GM18867 (cell line): Measurements from ENCODE around the gene IQCF6.
A peak's percentile ranks its signal among the peaks of the same experiment; 100 is the strongest.
"Not testable (repeated sequence)": the region's sequence is repeated elsewhere in the genome, so short reads cannot be mapped to it uniquely, and the experiment has no call there.

ENCODE experiments used
- ATAC-seq: cut with Tn5 transposase; IDR thresholded peaks from one replicate; pipeline ENCODE4 v1.9.1; 2021; ENCODE audit warnings: mild to moderate bottlenecking, moderate library complexity; ENCODE audit not compliant: unreplicated experiment

The IQCF6 gene

DNA sequence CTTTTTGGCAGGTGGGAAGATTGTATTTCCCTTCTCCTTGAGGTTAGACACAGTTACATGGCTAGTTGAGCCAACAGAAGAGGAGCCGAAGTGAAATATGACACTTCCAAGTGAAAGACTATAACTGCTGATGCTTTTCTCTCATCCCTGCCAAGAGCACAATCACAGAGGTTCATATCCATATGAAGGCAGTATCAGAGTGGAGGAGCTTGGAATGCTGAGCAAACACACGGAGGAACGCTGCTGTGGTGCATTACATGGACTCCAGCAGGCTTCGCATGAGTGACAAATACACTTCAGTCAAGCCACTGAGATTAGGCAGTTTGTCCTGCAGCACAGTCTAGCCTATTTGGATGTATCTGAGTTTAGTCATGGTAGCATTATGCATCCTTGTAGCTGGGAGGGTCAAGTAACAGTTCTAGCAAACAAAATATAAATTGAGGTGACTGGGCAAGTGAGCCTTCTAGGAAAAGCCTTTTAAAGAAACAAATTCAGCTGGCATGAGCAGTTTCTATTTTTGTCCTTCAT, 5.4 kb downstream of the IQCF6 start:
- no peak for ATAC-seq

DNA sequence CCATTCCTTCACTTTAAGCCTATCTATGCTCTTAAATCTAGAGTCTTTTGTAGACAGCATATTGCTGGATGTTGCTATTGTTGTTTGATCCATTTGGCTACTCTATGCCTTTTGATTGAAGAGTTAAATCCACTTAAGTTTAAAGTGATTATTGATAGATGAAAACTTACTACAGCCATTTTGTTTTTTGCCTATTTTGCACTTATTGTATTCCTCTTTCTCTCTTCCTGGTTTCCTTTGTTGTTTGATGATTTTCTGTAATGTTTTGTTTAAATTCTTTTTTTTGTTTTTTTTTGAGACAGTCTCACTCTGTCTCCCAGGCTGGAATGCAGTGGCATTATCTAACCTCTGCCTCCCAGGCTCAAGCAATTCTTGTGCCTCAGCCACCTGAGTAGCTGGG, 19.8 kb downstream of the IQCF6 start:
- ATAC-seq: no peak

DNA sequence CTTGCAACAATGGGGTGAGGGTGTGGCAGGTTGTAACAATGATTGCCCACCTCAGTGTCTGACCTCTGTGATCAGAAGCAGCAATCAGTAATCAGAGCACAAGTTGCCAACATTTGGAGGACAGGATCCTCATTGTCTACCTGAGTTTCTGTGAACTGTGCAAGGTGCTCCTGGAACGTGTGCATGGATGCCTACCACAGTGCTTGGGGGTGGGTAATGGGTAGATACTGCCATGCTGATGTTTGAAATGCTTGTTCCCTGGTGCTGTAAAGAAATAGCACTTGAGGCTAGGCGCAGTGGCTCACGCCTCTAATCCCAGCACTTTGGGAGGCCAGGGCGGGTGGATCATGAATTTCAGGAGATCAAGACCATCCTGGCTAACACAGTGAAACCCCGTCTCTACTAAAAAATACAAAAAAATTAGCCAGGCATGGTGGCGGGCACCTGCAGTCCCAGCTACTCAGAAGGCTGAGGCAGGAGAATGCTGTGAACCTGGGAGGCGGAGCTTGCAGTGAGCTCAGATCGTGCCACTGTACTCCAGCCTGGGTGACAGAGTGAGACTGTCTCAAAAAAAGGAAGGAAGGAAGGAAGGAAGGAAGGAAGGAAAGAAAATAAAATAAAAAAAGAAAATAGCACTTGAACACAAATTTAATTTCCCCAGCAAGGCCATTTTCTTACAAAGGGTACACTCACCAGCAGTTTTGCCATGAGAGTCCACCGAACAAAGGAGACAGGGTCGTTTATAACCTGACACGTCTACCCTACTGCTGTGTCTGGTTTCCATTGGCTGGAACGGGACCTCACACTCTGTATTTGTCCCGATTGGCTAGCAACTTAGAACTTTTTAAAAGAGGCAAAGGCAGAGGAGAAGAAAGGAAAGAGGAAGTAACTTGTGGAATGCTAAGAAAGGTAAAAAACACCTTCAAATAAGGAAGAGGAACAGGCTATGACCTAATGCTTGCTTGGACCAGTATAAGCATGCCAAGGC, 25.0 kb downstream of the IQCF6 start:
- ATAC-seq: not testable (repeated sequence)

DNA sequence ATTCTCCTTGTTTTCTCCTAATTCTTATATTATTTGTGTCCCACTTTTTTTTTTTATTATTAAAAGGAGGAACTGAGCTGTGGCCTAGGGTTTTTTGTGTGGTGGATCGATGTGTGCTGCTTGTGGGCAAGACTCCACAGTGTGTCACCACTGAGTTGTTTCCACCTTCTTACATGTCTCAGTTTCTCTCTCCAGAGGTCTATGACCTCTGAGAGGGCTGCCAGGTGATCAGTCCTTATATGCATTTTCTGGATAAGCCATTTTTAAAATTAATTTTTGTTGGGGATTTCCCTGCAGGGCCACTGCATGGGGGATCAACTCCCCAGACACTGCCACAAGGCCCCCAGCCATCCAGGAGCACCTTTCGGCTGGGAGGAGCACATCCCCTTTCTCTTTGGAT, 27.8 kb downstream of the IQCF6 start:
- ATAC-seq: peak; percentile 57

DNA sequence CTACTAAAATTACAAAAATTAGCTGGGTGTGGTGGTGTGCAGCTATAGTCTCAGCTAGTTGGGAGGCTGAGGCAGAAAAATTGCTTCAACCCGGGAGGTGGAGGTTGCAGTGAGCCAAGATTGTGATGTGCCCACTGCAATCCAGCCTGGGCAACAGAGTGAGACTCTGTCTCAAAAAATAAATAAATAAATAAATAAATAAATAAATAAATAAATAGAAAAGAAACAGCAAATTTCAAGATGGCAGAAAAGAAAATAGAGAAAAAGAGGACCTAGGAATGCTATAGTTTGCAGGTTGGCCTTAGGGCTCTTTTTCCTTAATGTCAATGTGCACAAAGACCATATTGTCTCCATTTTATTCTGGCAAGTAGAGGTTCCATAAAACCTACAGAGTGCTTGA, 28.2 kb downstream of the IQCF6 start:
- ATAC-seq: no peak

DNA sequence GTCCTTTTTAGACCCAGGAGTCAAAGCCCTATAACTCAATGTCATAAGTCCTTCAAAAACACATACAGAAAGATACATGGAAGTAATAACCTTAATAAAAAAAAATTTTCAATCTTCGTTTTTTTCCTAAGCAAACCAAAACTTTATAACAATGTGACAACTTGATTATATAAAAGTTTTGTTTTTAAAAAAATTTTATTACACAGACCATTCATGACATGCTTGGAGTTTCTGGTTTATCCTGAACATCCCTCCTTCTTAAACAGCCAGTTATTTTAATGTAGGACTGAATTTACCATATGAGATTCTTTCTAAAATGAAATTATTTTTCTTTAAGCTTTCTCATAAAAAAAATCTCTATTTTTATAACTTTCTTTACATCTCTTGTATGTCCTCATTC, 30.7 kb downstream of the IQCF6 start:
- no peak for ATAC-seq

DNA sequence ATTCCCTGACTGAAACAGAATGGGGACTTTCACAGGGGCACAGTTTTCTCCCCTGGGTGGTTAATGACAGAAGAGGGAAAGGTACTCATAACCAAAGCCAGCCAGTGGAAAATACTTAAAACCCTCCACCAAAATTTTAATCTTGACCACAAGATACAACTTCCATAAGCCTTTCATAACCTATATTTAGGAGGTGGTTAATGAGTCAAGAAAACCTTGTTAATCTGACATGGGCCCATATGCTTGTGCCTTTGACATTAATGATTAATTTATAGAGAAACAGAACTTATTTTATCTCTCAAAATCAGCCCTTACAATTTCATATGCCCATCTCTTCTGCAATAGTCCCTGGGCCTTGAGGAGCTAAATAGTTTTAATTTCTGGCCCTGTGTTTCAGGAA, 31.2 kb downstream of the IQCF6 start:
- ATAC-seq: no peak

DNA sequence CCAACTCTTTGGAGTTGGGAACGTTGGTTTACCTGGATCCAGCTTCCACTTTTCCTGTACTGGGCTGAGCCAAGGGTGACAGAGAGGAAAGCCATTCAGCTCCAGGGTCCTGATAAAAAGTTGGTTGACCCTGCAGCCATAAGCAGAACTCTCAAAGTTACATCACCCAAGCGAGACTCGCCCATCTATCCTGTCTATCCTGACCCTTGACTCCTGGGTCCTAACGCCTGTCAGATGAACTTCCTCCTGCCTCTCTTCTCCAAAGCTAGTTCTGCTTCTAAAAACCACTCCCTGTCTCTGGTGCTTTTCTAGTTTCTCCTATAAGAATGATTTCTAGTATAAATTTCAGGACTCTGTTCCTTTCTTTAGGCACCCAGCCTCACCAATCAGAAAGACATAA, 36.1 kb downstream of the IQCF6 start:
- ATAC-seq: not testable (repeated sequence)

DNA sequence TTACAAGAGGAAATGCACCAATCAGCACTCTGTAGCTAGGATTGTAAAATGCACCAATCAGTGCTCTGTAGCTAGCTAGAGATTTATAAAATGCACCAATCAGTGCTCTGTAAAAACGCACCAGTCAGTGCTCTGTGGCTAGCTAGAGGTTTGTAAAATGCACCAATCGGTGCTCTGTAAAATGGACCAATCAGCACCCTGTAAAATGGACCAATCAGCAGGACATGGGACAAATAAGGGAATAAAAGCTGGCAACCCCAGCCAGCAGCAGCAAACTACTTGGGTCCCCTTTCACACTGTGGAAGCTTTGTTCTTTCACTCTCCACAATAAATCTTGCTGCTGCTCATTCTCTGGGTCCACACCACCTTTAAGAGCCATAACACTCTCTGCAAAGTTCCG, 36.7 kb downstream of the IQCF6 start:
- not testable (repeated sequence) for ATAC-seq

DNA sequence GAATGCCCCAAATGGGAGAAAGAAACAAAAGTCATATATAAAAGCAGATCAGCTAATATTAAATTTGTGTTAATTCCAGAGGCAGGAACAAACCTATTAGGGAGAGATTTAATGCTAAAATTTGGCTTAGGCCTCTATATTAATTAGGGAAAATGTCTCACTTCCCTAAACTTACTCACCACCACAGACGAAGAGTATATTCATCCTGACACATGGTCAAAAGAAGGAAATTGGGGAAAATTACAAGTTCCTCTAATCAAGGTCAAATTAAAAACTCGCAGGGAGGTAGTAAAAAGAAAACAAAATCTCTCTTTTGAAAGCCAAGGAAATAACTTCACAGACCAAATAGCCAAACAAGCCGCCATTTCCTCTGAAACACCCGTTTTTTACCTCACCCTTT, 39.9 kb downstream of the IQCF6 start:
- no peak for ATAC-seq

DNA sequence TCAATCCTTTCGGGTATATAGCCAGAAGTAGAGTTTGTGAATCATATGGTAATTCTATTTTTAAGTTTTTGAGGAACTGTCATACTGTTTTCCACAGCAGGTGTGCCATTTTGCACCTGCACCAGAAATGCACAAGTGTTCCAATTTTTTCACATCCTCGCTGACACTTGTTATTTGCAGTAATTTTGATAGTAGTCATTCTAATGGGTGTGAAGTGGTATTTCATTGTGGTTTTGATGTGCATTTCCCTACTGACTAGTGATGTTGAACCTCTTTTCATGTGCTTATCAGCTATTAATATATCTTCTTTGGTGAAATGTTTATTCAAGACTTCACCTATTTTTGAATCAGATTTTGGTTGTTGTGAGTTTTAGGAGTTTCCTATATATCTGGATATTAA, 43.1 kb downstream of the IQCF6 start:
- ATAC-seq: no peak

DNA sequence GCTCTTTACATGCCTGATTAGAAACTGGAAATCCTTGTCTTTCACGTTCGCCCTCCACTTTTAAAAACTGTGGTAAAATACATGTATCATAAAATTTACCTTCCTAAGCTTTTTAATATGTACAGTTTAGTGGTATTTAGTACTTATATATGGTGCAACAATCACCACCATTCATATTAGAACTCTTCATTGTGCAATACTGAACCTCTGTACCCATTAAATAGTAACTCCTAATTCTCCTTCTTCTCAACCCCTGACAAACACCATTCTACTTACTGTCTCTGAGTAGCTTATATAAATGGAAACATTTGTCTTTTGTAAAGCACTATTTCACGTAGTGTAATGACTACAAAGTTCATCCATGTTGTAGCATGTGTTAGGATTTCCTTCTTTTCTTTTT, 44.0 kb downstream of the IQCF6 start:
- ATAC-seq: no peak

DNA sequence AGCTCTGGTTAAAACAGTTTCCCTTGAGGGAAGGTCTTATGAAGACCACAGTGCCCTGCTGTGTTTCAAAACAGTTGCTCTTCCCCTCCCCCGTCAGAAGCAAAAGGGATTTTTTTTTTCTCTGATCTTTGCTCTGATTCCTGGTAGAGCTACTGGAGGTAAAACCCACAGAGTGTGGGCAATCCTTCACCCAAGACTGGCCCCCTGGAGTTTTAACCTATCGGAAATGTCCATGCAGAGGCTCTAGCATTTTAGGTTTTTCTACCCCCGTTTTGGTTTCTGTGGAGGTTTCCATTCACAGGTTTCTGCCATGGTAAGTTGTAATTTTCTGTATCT, 44.5 kb downstream of the IQCF6 start:
- ATAC-seq: no peak

DNA sequence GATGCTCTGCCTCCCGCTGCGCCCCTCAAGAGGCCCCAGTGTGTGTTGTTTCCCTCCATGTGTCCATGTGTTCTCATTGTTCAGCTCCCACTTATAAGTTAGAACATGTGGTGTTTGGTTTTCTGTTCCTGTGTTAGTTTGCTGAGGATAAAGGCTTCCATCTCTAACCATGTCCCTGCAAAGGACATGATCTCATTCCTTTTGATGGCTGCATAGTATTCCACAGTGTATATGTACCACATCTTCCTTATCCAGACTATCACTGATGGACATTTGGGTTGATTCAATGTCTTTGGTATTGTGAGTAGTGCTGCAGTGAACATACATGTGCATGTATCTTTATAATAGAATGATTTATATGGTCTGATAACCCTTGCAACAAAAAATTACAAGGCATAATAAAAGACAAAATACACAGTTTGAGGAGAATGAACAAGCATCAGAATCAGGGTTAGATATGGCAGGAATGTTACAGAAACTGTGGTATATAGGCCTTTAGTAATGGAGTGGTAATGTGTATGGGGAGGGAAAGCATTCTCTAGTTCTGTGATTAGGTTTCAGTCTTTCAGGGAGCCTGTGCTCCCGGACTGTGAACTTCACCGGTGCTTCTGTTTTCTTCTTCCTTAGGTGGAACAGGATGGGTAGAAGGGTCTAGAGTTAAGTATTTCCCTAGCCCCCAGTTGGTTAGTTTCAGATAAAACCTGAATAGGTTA, 45.0 kb downstream of the IQCF6 start:
- ATAC-seq: no peak

DNA sequence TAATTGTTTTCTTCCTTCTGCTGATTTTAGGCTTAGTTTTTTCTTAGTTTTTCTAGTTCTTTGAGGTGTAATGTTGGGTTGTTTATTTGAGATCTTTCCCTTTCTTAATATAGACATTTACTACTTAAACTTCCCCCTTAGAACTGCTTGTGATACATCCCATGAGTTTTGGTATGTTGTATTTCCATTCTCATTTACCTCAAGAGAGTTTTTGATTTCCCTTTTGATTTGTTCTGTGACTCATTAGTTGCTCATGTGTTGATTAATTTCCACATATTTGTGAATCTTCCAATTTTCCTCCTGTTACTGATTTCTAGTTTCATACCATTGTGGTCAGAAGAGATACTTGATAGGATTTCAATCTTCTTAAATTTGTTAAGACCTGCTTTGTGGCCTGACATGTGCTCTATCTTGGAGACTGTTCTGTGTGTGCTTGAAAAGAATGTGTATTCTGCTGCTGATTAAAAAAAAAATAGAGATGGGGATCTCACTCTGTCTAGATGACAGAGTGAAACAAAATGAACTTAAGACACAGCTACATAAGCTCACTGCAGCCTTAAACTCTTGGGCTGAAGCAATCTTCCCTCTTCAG, 49.9 kb downstream of the IQCF6 start:
- no peak for ATAC-seq
